PC-9 (cell line): ENCODE results near the gene TUBA4A.

Experiments used
- EZH2 ChIP-seq: fragments of 200-600 bp; sonication (generic); IDR thresholded peaks from 2 replicates; pipeline ENCODE4 v1.8.0; 2017; ENCODE audit warnings: antibody characterized with exemption, low read depth
- TF ChIP-seq, protein P1 (sequence below): fragments of 200-600 bp; sonication (generic); conservative IDR thresholded peaks from 2 replicates; pipeline ENCODE4 v1.6.1; 2017; ENCODE audit warnings: mixed run types, antibody characterized with exemption, mild to moderate bottlenecking, moderate library complexity

DNA sequence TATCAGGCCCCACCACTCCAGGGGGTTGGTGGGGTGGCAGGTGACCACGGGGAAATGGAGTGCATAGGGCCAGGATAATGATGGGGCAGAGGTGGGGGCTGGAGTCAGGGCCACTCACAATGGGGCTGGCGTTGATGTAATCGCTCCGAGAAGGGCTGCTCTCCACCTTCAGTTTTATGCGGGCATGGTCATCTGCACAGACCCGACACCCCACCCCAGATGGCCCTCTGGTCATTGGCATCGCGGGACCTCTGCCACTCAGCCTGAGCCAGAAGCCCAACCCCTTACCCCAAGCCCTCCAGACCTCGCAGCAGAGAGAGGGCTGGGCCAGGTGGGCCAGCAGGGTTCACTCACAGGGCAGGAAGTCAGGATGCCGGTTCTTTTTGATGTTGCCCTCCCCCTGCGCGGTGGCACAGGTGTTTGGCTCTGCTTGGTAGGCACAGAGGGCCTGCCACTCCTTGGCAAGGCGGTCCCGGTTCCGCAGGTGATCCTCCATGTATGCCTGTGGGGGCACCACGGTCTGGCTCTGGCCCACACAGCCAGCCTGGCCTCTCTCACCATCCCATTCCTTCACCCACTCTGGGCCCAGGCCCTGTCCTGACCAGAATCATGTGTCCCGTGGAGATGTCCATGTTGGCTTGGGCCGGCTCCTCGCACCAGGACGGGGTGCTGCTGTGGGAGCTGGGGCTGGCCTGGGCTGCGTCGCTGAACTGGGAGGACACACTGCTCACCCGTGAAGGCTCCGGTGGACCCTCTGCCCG lies 43.1 kb upstream of the TUBA4A start:
- TF ChIP-seq, protein P1, sequence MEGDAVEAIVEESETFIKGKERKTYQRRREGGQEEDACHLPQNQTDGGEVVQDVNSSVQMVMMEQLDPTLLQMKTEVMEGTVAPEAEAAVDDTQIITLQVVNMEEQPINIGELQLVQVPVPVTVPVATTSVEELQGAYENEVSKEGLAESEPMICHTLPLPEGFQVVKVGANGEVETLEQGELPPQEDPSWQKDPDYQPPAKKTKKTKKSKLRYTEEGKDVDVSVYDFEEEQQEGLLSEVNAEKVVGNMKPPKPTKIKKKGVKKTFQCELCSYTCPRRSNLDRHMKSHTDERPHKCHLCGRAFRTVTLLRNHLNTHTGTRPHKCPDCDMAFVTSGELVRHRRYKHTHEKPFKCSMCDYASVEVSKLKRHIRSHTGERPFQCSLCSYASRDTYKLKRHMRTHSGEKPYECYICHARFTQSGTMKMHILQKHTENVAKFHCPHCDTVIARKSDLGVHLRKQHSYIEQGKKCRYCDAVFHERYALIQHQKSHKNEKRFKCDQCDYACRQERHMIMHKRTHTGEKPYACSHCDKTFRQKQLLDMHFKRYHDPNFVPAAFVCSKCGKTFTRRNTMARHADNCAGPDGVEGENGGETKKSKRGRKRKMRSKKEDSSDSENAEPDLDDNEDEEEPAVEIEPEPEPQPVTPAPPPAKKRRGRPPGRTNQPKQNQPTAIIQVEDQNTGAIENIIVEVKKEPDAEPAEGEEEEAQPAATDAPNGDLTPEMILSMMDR, result no peak
- no peak for TF ChIP-seq EZH2
